GM21723 (cell line): ENCODE results near the gene MUS81.
"Not testable (repeated sequence)": the region's sequence is repeated elsewhere in the genome, so short reads cannot be mapped to it uniquely, and the experiment has no call there.

ENCODE experiments used
- ATAC-seq: cut with Tn5 transposase; IDR thresholded peaks from one replicate; pipeline ENCODE4 v1.9.1; 2021; ENCODE audit warnings: mild to moderate bottlenecking, moderate library complexity; ENCODE audit not compliant: unreplicated experiment

MUS81 gene, protein sequence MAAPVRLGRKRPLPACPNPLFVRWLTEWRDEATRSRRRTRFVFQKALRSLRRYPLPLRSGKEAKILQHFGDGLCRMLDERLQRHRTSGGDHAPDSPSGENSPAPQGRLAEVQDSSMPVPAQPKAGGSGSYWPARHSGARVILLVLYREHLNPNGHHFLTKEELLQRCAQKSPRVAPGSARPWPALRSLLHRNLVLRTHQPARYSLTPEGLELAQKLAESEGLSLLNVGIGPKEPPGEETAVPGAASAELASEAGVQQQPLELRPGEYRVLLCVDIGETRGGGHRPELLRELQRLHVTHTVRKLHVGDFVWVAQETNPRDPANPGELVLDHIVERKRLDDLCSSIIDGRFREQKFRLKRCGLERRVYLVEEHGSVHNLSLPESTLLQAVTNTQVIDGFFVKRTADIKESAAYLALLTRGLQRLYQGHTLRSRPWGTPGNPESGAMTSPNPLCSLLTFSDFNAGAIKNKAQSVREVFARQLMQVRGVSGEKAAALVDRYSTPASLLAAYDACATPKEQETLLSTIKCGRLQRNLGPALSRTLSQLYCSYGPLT

GRCh38 chr11:65860278-65861164, at the start of gene MUS81:
TSS of gene MUS81 (plus strand) at chr11:65860433. CDS start at chr11:65860754, 321 bp downstream.
- peak; percentile 42 for ATAC-seq

GRCh38 chr11:65811764-65812475, 48.3 kb upstream of the MUS81 start:
- no peak for ATAC-seq

DNA sequence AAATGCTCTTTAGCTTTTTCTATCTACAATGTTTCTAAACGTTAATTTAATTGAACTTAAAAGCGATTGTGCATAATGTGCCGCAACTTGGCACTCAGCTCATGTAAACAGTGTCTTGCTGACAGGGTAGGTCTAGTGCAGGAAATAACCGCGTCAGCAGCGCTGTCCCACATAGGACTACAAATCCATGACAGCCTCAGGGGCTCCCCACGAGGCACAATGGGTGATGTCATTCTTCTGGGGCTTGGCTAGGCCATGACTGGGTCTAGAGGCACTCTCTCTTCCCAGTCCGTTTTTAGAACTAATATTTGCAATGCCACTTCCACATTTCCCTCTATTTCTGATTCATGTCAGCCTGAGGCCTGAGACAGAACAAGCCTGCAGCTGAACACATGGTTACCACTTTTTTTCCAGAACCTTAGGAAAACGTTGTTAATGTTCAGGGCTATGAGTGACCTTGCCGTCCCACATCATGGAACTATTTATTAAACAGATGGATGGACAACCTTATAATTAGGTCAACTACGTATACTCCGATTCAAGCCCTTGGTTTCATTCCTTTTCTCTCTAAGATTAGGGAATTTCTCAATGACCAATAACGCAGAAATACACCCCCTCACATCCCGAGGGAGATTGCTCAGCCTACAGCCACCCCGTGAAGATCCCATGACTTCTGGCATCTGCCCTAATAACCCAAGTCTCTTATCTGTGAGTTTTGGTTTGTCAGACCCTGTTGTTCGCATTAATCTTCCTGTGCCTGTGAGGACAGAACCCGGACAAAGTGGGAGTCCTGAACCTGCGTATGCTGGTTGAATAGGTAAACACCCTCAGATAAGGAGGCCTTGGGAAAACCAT, 45.9 kb upstream of the MUS81 start:
- ATAC-seq = no peak

DNA sequence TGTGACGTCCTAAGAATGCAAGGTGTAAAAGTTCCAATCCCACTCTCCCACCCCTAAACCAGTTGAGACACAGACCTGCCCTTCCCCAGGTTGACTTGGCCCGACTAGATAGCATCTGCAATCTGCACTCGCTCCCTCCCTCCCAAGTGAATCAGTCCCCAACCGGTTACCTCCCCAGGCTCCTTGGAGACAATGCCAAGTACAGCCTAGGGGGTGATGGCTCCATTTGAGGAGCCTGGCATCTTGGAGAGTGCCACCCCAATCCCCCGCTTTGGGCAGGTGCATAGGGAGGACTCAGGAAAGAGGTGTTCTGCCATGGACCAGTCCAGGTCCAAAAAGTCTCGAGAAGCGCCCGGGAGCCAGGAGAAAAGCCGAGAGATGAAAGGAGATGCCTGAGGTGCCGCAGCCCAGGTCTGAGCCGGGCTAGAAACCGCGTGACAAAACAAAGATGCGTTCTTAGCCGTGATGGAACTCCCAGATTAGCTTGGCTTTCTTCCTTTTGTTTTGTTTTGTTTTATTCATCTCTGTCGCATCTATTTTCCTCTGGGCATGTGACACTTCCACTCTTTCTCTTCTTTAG, 45.2 kb upstream of the MUS81 start:
- no peak for ATAC-seq

GRCh38 chr11:65816696-65817095, 43.5 kb upstream of the MUS81 start:
- no peak for ATAC-seq

GRCh38 chr11:65817312-65817834, 42.9 kb upstream of the MUS81 start:
- no peak for ATAC-seq

DNA sequence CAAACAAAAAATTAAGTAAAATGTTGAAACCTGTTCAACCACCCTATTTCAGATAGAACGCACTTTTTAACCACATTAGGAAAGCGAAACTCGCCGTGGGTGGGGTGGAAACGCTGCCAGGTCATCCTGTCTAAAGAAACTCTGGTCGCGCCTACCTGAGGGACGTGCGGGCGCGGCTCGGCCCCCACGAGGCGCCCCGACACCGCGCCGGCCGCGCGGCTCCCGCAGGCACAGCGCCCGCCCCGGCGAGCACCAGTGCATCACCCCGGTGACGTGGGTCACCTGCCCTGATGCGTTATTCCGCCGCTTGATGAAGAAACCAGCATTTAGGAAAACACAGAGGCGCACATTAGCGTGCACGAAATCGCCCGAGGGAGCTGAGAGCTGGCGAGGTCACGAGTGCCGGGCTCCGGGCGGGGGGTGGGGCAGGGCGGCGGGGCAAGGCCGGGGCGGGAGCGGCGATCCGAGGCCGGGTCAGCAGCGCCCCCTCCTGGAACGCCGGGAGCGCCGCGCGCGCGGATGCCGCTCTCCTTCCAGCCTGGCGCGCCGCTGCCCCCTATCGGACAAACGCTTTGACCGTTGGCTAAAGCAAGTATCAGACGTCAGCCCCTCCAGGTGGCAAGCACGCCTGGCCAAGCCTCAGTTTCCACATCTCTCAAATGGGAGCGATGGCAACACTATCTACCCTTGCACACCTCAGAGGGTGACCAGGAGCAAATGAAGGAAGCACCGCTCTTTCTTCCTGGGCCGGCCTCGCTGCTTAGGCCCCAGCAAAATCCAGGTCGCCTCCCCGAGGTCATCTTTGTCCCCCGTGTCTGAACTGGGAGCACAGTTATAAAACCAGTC, 42.2 kb upstream of the MUS81 start:
- ATAC-seq = peak; percentile 79

GRCh38 chr11:65821107-65821506, 39.1 kb upstream of the MUS81 start:
- ATAC-seq = no peak

DNA sequence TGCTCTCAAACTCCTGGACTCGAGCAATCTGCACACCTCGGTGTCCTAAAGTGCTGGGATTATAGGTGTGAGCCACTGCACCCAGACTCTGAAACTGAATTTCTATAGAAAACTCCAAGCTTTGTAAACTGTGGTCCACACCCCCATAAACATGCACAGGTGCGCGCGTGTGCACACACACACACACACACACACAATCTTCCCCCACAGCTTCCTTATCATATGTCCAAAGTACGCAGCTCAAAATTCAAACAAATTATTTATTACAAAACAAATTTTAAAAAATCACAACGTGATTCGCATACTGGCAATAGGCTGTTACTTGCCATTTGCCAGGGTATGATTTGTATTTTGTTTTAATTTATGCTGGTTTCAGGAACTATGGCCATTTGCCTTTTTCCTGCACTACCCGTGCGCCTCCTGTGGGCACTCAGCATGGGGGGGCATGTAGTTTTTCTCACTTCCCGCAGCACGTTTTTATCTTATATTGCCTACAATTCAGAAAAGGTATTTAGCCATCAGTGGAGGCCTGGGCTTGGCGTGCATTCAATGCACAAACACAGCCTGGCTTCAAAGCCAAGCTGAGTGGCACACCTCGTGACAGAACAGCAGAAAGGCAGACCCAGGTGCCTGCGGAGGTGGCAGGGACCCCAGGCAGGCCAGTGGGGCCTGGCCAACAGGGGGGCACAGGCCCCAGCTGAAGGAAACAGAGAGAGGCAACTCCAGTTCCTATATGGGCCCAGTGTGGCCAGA, 37.3 kb upstream of the MUS81 start:
- ATAC-seq = no peak

DNA sequence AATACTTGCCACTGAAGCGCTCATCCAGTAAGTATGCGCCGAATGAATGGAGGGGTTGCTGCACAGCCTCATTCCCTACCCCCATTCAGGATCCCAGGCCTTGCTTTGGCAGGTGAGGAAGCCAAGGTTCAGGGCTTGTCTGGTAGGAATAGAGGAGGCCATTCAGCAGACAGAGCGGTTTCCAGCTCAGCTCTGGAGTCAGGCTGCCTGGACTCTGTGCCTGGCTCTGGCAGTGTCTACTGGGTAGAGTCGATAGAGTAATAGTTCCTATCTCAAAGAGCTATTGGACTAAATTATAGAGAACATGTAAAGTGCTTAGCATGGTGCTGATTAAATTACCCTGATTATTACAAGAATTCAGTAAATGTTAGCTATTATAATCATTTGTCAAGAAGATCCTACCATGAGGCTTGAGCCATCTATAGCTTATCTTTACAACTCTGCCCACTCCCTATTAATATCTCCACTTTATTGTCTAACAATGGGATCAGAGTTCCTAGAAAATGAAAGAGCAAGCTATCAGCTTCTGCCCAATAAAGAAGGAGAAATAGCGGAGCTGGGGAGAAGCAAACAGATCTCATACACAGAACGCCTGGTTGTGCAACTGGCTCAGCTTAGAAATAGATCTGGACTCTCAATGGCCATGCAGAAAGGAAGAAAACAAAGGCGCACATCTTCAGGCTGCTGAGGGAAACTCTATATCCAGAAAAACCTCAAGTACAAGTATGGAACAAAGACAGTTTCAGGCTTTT, 33.1 kb upstream of the MUS81 start:
- ATAC-seq = no peak

DNA sequence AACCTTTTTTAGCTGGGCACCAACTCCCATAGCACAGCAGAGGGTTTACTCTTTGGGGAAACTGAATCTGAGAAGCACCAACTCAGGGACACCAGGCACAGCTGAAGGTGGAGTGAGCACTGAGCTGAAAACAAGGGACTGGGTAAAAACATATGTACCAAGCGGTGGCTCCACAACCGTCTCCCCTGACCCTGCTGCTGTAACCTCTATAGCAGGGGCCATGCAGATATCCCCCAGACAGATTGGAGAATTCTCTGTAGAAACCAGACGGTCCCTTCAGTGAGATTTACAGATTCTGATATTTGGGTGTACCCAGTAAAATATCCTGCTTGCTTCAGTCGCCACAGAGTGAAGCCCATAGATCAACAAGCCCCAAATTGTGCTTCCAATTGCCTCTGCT, 30.8 kb upstream of the MUS81 start:
- ATAC-seq = no peak

DNA sequence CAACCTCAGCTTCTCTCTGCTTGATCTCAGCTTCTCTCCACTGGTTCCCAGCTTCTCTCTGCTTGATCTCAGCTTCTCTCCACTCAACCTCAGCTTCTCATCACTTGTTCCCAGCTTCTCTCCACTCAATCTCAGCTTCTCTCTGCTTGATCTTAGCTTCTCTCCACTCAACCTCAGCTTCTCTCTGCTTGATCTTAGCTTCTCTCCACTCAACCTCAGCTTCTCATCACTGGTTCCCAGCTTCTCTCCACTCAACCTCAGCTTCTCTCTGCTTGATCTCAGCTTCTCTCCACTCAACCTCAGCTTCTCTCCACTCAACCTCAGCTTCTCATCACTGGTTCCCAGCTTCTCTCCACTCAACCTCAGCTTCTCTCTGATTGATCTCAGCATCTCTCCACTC, 28.0 kb upstream of the MUS81 start:
- not testable (repeated sequence) for ATAC-seq

GRCh38 chr11:65833297-65834030, 26.8 kb upstream of the MUS81 start, which contains the start of gene SNX32:
TSS of gene SNX32 (plus strand) at chr11:65833963. CDS start at chr11:65834066, 103 bp downstream.
- ATAC-seq = peak; percentile 94

- ATAC-seq = no peak
These were observed 26.0 kb upstream of the MUS81 start for GRCh38 chr11:65834202-65834601.

- no peak for ATAC-seq
These were observed 18.1 kb upstream of the MUS81 start for GRCh38 chr11:65842144-65842543.

DNA sequence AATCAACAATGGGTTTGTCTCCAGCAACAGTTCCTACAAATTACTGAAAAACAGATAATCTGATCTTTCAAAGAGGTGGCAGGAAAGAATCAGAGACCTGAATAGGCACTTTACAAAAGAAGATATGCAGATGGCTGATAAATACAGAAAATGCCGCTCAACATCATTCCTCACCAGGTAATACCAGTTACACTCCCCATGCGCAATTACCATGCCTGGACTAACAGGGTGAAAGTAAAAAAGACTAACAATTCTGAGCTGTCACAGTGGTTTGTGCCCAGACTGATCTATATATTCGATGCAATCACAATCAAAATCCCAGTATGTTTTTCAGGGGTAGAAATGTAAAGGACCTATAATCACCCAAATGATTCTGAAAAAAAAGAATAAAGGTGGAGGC, 16.4 kb upstream of the MUS81 start:
- ATAC-seq = no peak
